Osteocyte (in vitro differentiated cells): ENCODE results near the gene UCMA. TPM values are rescaled to one million over a fixed set of nuclear protein-coding genes. Genes with fewer than 3 reads are reported as not detected.

Experiments
- DNase-seq: peaks from one replicate; pipeline ENCODE4 v3.0.0; 2021; ENCODE audit warnings: mixed read lengths; ENCODE audit not compliant: unreplicated experiment; ENCODE audit errors: extremely low spot score
- H3K27ac Mint-ChIP-seq: one replicate; pipeline ENCODE4 v1.8.0; 2021; ENCODE audit warnings: mild to moderate bottlenecking, mixed read lengths; ENCODE audit not compliant: unreplicated experiment
- H3K27me3 Mint-ChIP-seq: one replicate; pipeline ENCODE4 v1.8.0; 2021; ENCODE audit warnings: mixed read lengths; ENCODE audit not compliant: unreplicated experiment
- H3K36me3 Mint-ChIP-seq: one replicate; pipeline ENCODE4 v1.8.0; 2021; ENCODE audit warnings: mixed read lengths; ENCODE audit not compliant: unreplicated experiment
- H3K4me1 Mint-ChIP-seq: one replicate; pipeline ENCODE4 v1.8.0; 2021; ENCODE audit warnings: mixed read lengths; ENCODE audit not compliant: unreplicated experiment
- H3K4me3 Mint-ChIP-seq: one replicate; pipeline ENCODE4 v1.8.0; 2021; ENCODE audit warnings: mild to moderate bottlenecking, moderate library complexity, mixed read lengths; ENCODE audit not compliant: unreplicated experiment
- H3K9me3 Mint-ChIP-seq: one replicate; pipeline ENCODE4 v1.8.0; 2021; ENCODE audit warnings: mixed read lengths; ENCODE audit not compliant: unreplicated experiment
- total RNA-seq: library from RNA; stranded (reverse); gene quantifications from 2 replicates; pipeline ENCODE4 v1.2.1, GENCODE V29; 2021
- TF ChIP-seq, protein P1 (sequence below): fragments of 200-600 bp; sonication (generic); IDR thresholded peaks from 2 replicates; pipeline ENCODE4 v1.5.0; 2021; ENCODE audit warnings: antibody characterized with exemption, mild to moderate bottlenecking, moderate library complexity

Gene UCMA
- total RNA-seq, 1 donor from 2014 or later, result not detected

DNA sequence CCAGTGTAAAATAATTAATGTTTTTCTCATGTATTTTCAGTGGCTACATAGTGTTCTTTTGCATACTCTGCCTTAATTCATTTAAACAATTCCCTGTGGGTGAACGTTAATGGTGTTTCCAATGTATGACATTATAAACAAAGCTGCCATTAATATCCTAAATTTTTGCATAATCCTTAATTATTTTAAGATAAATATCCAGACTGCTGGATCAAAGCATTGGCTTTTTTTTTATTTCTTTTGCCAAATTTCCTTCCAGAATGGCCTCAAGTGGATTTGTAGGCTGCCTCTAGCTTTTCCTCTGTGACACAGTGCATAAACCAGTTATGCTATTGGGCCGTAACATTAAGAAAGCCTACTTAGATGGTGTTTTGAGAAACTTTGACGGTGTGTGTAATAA is 43.4 kb downstream of the UCMA start:
- no peaks in the 10 kb centered on the region for H3K4me1 Mint-ChIP-seq

DNA sequence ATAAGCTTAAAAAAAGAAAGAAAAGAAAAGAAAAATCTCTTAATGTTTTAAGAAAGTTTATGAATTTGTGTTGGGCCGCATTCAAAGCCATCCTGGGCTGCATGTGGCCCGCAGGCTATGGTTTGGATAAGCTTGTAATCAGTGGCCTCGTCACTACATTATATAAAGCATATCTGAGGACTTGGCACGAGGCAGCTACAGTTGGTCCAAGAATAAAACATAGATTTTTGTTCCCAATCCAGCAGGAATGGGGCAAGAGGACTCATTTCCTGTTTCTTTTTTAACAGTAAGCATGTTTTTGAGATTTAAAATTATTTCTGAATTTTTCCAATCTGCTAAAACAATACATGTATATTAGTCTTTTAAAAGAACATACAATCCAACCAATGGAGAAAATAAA is 44.2 kb downstream of the UCMA start:
- Mint-ChIP-seq H3K4me3 (no peak overlapping the region), H3K27ac (no peak overlapping the region), H3K9me3 (no peaks in the 10 kb centered on the region), H3K4me1 (no peaks in the 10 kb centered on the region), H3K27me3 (no peaks in the 10 kb centered on the region), H3K36me3 (peaks cover 3% of the 10 kb centered on the region)
- TF ChIP-seq, protein P1, sequence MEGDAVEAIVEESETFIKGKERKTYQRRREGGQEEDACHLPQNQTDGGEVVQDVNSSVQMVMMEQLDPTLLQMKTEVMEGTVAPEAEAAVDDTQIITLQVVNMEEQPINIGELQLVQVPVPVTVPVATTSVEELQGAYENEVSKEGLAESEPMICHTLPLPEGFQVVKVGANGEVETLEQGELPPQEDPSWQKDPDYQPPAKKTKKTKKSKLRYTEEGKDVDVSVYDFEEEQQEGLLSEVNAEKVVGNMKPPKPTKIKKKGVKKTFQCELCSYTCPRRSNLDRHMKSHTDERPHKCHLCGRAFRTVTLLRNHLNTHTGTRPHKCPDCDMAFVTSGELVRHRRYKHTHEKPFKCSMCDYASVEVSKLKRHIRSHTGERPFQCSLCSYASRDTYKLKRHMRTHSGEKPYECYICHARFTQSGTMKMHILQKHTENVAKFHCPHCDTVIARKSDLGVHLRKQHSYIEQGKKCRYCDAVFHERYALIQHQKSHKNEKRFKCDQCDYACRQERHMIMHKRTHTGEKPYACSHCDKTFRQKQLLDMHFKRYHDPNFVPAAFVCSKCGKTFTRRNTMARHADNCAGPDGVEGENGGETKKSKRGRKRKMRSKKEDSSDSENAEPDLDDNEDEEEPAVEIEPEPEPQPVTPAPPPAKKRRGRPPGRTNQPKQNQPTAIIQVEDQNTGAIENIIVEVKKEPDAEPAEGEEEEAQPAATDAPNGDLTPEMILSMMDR, result no peak
- no peak for DNase-seq

More for the DNA sequence above, 43.4 kb downstream of the UCMA start:
- no peak overlapping the region for H3K27ac Mint-ChIP-seq
- H3K36me3 Mint-ChIP-seq, result peaks cover 3% of the 10 kb centered on the region
- TF ChIP-seq, protein P1, result no peak
- H3K9me3 Mint-ChIP-seq, result no peaks in the 10 kb centered on the region
- no peaks in the 10 kb centered on the region for H3K27me3 Mint-ChIP-seq
- no peak for DNase-seq
- no peak overlapping the region for H3K4me3 Mint-ChIP-seq

DNA sequence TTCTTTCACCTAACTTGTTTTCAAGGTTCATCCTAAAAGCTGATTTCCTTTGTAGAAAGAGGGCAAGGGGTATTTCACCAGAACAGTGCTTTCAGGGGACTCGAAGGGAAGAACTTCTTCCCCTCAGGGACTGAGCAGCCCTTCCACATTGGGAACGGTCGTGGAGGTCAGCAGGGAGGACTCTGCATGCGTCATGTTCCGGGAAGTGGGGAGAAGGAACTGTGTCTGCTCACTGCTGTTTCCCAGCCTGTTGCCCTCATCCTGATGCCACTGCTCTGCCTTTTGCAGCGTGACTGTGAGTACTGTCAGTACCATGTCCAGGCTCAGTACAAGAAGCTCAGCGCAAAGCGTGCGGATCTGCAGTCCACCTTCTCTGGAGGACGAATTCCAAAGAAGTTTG is 45.6 kb downstream of the UCMA start:
- DNase-seq, result no peak
- H3K36me3 Mint-ChIP-seq, result peaks cover 8% of the 10 kb centered on the region
- TF ChIP-seq, protein P1, result no peak
- no peaks in the 10 kb centered on the region for H3K27me3 Mint-ChIP-seq
- no peaks in the 10 kb centered on the region for H3K9me3 Mint-ChIP-seq
- H3K27ac Mint-ChIP-seq, result no peak overlapping the region
- H3K4me3 Mint-ChIP-seq, result no peak overlapping the region
- H3K4me1 Mint-ChIP-seq, result no peaks in the 10 kb centered on the region

DNA sequence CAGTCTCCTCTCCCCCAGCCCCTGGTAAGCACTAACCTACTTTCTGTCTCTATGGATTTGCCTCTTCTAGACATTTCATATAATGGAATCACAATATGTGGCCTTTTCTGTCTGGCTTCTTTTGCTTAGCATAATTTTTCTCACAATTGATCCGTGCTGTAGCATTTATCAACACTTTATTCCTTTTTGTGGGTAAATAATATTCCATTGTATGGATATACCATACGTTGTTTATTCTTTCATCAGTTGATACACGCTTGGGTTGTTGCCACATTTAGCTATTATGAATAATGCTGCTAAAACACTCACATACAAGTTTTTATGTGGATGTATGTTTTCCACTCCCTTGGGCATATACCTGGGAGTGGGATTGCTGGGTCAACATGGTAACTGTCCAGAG is 47.0 kb downstream of the UCMA start:
- Mint-ChIP-seq H3K27me3 (no peaks in the 10 kb centered on the region), H3K4me3 (no peak overlapping the region), H3K36me3 (peaks cover 11% of the 10 kb centered on the region), H3K27ac (no peak overlapping the region), H3K4me1 (no peaks in the 10 kb centered on the region), H3K9me3 (no peaks in the 10 kb centered on the region)
- TF ChIP-seq, protein P1, result no peak
- no peak for DNase-seq

DNA sequence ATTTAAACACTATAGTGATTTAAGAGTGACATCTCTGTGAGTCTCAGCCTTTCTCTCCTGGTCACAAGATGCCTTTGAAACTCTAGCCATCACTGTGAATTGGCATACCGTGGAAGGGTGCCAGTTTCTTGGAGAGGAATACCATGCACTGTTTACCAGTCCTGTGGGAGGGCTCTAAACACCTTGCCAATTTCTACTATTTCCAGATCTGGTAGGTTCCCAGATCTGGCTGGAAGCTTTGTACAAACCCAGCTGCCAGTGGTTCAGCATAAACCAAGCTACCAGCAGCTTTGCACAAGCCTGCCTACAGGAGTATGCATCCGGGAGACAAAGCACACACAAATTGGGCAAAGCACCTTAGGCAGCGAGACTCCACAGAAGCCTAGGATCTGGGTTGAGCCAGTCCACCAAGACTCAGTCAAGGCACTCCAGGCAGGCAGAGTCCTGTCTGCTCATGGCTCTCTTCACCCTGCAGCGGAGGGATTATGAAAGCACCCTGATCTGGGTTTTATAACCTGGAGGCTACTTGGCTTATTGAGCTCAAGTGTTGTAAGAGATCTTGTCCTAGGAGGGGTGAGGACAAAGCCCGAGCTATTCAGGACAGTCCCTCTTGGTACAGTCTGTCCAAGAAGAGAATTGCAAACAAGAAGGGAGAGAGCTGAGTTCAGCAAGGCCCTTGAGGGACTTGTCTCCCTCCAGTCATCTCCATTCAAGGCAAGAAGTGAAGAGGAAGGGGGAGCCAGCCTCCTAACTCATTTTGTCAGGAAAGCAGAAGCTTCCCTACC is 49.3 kb downstream of the UCMA start:
- Mint-ChIP-seq H3K9me3 (no peaks in the 10 kb centered on the region), H3K36me3 (peaks cover 11% of the 10 kb centered on the region), H3K4me1 (no peaks in the 10 kb centered on the region), H3K4me3 (no peak overlapping the region), H3K27ac (no peak overlapping the region), H3K27me3 (no peaks in the 10 kb centered on the region)
- DNase-seq, result no peak
- TF ChIP-seq, protein P1, result no peak
